Right lung (tissue), 5 donors: ENCODE measurements around the gene PTK7. TPM values are rescaled to one million over a fixed set of nuclear protein-coding genes. Genes with fewer than 3 reads are reported as not detected.
"Not testable (repeated sequence)": the region's sequence is repeated elsewhere in the genome, so short reads cannot be mapped to it uniquely, and the experiment has no call there.

Experiments
- DNase-seq, 2 donors: peaks; one replicate each; pipeline ENCODE4 v3.0.0-alpha.2; 2013
- polyA plus RNA-seq, 5 donors: library from polyadenylated mRNA; unstranded; fragments of 120-200 nt; gene quantifications; one replicate each; pipeline versions ENCODE4 v1.2.1 to v1.2.3, GENCODE V29; 2013; ENCODE audit warnings: inconsistent platforms in 1 of 5, low replicate concordance in 1 of 5; ENCODE audit not compliant: insufficient read length in 5 of 5, insufficient read depth in 1 of 5

PTK7 gene
- polyA plus RNA-seq, 5 donors = 232 to 304 (median 271) TPM

DNA sequence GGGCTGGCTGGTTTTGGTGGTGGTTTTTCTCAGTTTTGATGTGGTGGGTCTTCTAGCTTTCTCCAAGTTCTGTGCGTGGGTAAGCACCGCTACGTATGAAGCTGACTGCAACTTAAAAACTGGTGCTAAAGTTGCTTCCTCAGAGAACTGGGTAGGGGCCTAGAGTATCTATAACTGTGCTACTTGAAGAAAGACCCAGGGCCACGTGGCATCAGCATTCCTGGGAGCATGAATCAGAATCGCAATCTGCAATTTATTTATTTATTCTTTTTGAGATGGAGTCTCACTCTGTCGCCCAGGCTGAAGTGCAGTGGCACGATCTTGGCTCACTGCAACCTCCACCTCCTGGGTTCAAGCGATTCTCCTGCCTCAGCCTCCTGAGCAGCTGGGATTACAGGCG is 5.8 kb downstream of the PTK7 start:
- DNase-seq = not testable (repeated sequence)

- no peak for DNase-seq
Observed at GRCh38 chr6:43082806-43083655, 6.9 kb downstream of the PTK7 start.

DNA sequence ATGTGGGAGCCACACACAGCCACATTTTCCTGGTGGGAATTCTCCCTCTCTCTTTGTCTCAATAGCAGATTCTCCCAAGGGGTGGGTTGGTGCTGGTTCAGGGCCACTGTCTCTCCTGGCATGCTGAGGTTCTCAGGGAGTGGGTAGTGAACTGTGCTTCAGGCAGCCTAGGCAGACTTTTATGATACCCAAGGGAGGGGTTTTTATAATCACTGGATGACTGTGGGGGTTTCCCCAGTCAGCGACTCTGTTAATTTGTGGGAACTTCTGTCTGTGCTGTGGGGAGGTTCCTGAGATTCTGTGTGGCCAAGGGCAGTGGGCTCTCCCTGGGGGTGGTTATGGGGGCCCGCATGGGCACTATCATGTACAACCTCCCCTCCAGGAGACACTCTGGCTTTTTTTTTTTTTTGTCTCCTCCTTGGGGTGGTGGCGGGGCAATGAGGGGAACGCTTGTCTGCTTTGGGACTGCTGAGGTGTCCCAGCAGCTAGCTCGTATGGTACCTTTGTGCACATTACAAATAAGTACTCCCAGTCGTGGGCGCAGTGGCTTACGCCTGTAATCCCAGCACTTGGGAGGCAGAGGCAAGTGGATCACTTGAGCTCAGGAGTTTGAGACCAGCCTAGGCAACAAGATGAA is 10.0 kb downstream of the PTK7 start:
- no peak for DNase-seq

GRCh38 chr6:43088654-43089056 is 12.5 kb downstream of the PTK7 start:
- DNase-seq = no peak

GRCh38 chr6:43089467-43089866 is 13.4 kb downstream of the PTK7 start:
- DNase-seq = no peak

- peak in 1 of 2 donors; percentile 51 for DNase-seq
Observed at GRCh38 chr6:43089874-43090558, 13.9 kb downstream of the PTK7 start.

DNA sequence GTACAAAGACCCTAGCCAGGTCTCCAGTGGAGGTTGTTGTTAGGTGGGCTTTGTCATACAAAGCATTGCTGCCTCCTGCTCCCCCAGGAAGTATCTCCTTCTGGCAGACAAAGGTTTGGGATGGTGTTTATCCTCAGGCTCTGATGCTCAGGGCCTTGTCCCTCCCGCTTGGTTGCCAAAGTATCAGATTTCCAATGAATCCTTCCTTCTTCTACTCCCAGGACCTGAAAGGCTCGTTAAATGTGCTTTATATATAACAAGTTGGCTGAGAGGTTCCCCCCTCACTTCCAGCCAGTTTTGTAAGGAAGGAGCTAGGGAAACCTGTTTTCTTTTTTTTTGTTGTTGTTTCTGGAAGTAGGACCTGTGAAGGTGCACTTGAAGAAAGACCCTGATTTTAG is 14.4 kb downstream of the PTK7 start:
- no peak for DNase-seq

DNA sequence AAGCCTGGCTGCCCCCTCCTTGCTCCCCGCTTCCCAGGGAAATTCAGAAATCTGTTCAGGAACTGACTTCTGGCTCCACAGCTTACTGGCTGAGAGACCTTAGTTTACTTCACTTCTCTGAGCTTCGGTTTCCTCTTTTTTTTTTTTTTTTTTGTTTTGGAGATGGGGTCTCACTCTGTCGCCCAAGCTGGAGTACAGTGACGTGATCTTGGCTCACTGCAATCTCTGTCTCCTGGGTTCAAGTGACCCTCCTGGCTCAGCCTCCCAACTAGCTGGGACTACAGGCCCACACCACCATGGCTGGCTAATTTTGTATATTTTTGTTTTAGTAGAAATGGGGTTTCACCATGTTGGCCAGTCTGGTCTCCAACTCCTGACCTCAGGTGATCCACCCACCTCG is 14.9 kb downstream of the PTK7 start:
- DNase-seq = no peak

- DNase-seq = no peak
Observed at GRCh38 chr6:43091436-43091991, 15.4 kb downstream of the PTK7 start.

- no peak for DNase-seq
Observed at GRCh38 chr6:43092635-43093034, 16.5 kb downstream of the PTK7 start.

GRCh38 chr6:43093436-43094289 is 17.5 kb downstream of the PTK7 start:
- DNase-seq = no peak

GRCh38 chr6:43095939-43096338 is 19.8 kb downstream of the PTK7 start:
- DNase-seq = no peak

- peak; percentile 76 to 78 for DNase-seq
Observed at GRCh38 chr6:43096451-43097097, 20.5 kb downstream of the PTK7 start.

DNA sequence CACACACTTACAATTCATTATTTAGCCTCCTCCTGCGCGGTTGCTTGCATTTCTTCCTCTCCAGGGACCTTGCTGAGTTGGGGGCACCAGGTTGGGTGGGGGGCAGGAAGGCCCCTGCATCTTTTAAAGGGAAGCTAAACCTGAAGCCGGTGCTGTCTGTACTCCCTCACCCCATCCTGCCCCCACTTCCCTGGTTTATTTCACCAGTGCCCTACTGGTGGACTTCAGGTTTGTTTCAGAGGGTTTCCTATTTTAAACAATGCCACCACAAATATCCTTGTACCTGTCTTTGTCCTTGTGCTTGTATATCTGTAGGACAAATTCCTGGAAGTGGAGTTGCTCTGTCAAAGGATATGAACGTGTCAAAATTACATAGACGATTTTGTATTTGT is 21.0 kb downstream of the PTK7 start:
- no peak for DNase-seq

DNA sequence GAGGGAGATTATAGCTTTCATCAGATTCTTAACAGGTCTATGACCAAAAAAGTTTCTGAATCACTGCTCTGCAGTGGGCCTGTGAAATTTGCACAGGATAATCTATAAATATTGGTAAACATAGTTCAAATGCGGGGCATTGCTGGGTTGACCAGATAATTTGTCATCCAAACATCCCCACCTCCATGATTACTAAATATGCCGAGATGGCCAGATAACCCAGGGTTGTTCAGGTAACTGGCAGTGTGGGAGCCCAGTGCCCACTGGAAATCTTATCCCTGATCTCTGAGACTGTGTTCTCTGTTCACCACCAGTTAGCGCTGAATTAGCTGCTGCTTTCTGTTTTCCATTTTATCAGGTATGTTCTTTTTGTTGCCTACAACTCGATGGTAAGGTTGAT is 21.4 kb downstream of the PTK7 start:
- DNase-seq = no peak

GRCh38 chr6:43101497-43101896 is 25.4 kb downstream of the PTK7 start:
- no peak for DNase-seq

GRCh38 chr6:43103253-43103876 is 27.3 kb downstream of the PTK7 start:
- DNase-seq = no peak

DNA sequence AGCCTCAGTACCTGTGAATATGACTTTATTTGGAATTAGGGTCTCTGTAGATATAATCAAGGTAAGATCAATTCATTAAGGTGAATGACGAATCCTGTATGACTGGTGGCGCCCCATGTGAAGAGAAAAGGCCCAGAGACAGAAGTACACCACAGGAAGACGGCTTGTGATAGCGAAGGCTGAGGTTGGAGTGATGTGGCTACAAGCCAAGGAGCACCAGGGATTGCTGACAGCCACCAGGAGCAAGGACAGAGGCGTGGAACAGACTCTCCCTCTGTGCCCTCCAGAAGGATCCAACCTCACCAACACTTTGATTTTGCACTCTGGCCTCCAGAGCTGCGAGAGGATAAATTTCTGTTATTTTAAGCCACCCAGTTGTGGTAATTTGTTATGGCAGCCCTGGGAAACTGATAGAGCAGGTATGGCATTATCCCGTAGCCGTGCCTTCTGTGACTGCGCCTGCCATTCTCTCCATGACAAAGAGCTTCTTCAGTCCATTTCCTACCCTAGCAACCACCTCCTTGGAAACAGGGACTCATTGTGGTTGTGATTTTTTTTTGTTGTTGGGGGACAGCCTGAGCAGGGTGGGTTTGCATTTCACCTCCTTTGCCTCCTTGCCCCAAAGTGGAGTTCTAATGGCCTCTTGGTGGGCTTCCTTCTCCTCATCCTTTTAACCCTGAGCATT is 29.6 kb downstream of the PTK7 start:
- DNase-seq = no peak

GRCh38 chr6:43107344-43108062 is 31.4 kb downstream of the PTK7 start:
- DNase-seq = no peak
